LNCaP clone FGC (cell line): ENCODE data around the gene LSM5.

Source experiments
- DNase-seq: peaks from one replicate; pipeline ENCODE4 v3.0.0-alpha.2; 2011; ENCODE audit warnings: low read depth
- H3K4me3 ChIP-seq: 2 replicates; pipeline ENCODE4 v1.5.1; 2011; ENCODE audit warnings: mild to moderate bottlenecking, low read depth, low read length, control low read depth
- CTCF ChIP-seq: IDR thresholded peaks from 2 replicates; pipeline ENCODE4 v1.5.1; 2012; ENCODE audit warnings: mild to moderate bottlenecking; ENCODE audit not compliant: control insufficient read depth, insufficient read depth; ENCODE audit errors: extremely low read depth

Gene LSM5

GRCh38 chr7:32462977-32463376 is 27.2 kb downstream of the LSM5 start:
- no peak for TF ChIP-seq CTCF
- DNase-seq, result no peak

GRCh38 chr7:32462451-32462850 is 27.7 kb downstream of the LSM5 start:
- DNase-seq, result no peak
- no peak for TF ChIP-seq CTCF
- no peak overlapping the region for H3K4me3 ChIP-seq

More at GRCh38 chr7:32462977-32463376, 27.2 kb downstream of the LSM5 start:
- no peak overlapping the region for H3K4me3 ChIP-seq

- DNase-seq, result no peak
- H3K4me3 ChIP-seq, result no peak overlapping the region
- no peak for TF ChIP-seq CTCF
These were observed 28.7 kb downstream of the LSM5 start for GRCh38 chr7:32461484-32461883.

GRCh38 chr7:32459788-32460187 is 30.4 kb downstream of the LSM5 start:
- no peak overlapping the region for H3K4me3 ChIP-seq
- no peak for DNase-seq
- TF ChIP-seq CTCF, result no peak

GRCh38 chr7:32458025-32458424 is 32.2 kb downstream of the LSM5 start:
- no peak for TF ChIP-seq CTCF
- DNase-seq, result no peak
- H3K4me3 ChIP-seq, result no peak overlapping the region

GRCh38 chr7:32453341-32454011 is 36.7 kb downstream of the LSM5 start:
- DNase-seq, result no peak
- no peak overlapping the region for H3K4me3 ChIP-seq
- TF ChIP-seq CTCF, result no peak

GRCh38 chr7:32447218-32447617 is 43.0 kb downstream of the LSM5 start:
- TF ChIP-seq CTCF, result no peak
- DNase-seq, result no peak
- no peak overlapping the region for H3K4me3 ChIP-seq
